GM18505 (cell line): ENCODE data around the gene KCNC4.

Experiments used
- ATAC-seq: cut with Tn5 transposase; IDR thresholded peaks from one replicate; pipeline ENCODE4 v1.9.1; 2021; ENCODE audit not compliant: unreplicated experiment
- POLR2A ChIP-seq: IDR thresholded peaks from 4 replicates; pipeline ENCODE4 v1.6.1; 2011; ENCODE audit warnings: borderline replicate concordance; ENCODE audit not compliant: insufficient read depth, insufficient read length; ENCODE audit errors: extremely low read depth

Gene KCNC4

GRCh38 chr1:110248746-110249145, 38.6 kb downstream of the KCNC4 start:
- no peak for ATAC-seq
- TF ChIP-seq POLR2A, result no peak

GRCh38 chr1:110249256-110249655, 39.1 kb downstream of the KCNC4 start:
- TF ChIP-seq POLR2A, result no peak
- no peak for ATAC-seq

GRCh38 chr1:110250008-110250407, 39.9 kb downstream of the KCNC4 start:
- ATAC-seq, result no peak
- TF ChIP-seq POLR2A, result no peak

- TF ChIP-seq POLR2A, result no peak
- ATAC-seq, result no peak
These were observed 40.6 kb downstream of the KCNC4 start for GRCh38 chr1:110250749-110251148.

GRCh38 chr1:110253213-110253612, 43.1 kb downstream of the KCNC4 start:
- ATAC-seq, result no peak
- TF ChIP-seq POLR2A, result no peak

- no peak for TF ChIP-seq POLR2A
- no peak for ATAC-seq
These were observed 44.7 kb downstream of the KCNC4 start for GRCh38 chr1:110254604-110255391.

- TF ChIP-seq POLR2A, result no peak
- no peak for ATAC-seq
These were observed 45.3 kb downstream of the KCNC4 start for GRCh38 chr1:110255392-110255787.

GRCh38 chr1:110258734-110259133, 48.6 kb downstream of the KCNC4 start:
- no peak for ATAC-seq
- TF ChIP-seq POLR2A, result no peak

- no peak for ATAC-seq
- TF ChIP-seq POLR2A, result no peak
These were observed 49.7 kb downstream of the KCNC4 start for GRCh38 chr1:110259770-110260169.
